Type B pancreatic cell (in vitro differentiated cells): ENCODE results near the gene GAPDHS. TPM values are rescaled to one million over a fixed set of nuclear protein-coding genes. Genes with fewer than 3 reads are reported as not detected.

Source experiments
- DNase-seq: peaks from one replicate; pipeline ENCODE4 v3.0.0; 2021; ENCODE audit warnings: mixed read lengths; ENCODE audit not compliant: unreplicated experiment; ENCODE audit errors: extremely low spot score
- H3K27ac Mint-ChIP-seq: 2 replicates; pipeline ENCODE4 v1.8.0; 2021; ENCODE audit warnings: mild to moderate bottlenecking, mixed read lengths
- H3K27me3 Mint-ChIP-seq: 2 replicates; pipeline ENCODE4 v1.8.0; 2021; ENCODE audit warnings: mixed read lengths
- H3K36me3 Mint-ChIP-seq: 2 replicates; pipeline ENCODE4 v1.8.0; 2021; ENCODE audit warnings: mixed read lengths
- H3K4me1 Mint-ChIP-seq: one replicate; pipeline ENCODE4 v1.8.0; 2021; ENCODE audit warnings: mixed read lengths; ENCODE audit not compliant: unreplicated experiment
- H3K4me3 Mint-ChIP-seq: 2 replicates; pipeline ENCODE4 v1.8.0; 2021; ENCODE audit warnings: mild to moderate bottlenecking, mixed read lengths
- H3K9me3 Mint-ChIP-seq: 2 replicates; pipeline ENCODE4 v1.8.0; 2021; ENCODE audit warnings: mixed read lengths
- CTCF ChIP-seq: fragments of 200-600 bp; sonication (generic); conservative IDR thresholded peaks from 2 replicates; pipeline ENCODE4 v1.5.0; 2021; ENCODE audit warnings: antibody characterized with exemption, mild to moderate bottlenecking
- total RNA-seq: library from RNA; stranded (reverse); gene quantifications from 2 replicates; pipeline ENCODE4 v1.2.1, GENCODE V29; 2021; ENCODE audit warnings: low replicate concordance

Gene GAPDHS
- total RNA-seq, 1 donor from 2014 or later = not detected

- Mint-ChIP-seq H3K27ac (no peak overlapping the region), H3K4me3 (no peak overlapping the region), H3K4me1 (no peaks in the 10 kb centered on the region), H3K36me3 (no peaks in the 10 kb centered on the region), H3K9me3 (no peaks in the 10 kb centered on the region), H3K27me3 (peaks cover 4% of the 10 kb centered on the region)
- DNase-seq = no peak
- no peak for TF ChIP-seq CTCF
Observed at GRCh38 chr19:35533822-35534392, 651 bp downstream of the GAPDHS start.

GRCh38 chr19:35534803-35535480, 1.7 kb downstream of the GAPDHS start:
- no peak for TF ChIP-seq CTCF
- Mint-ChIP-seq H3K27ac (no peak overlapping the region), H3K4me3 (no peak overlapping the region), H3K27me3 (peaks cover 3% of the 10 kb centered on the region), H3K4me1 (no peaks in the 10 kb centered on the region), H3K36me3 (no peaks in the 10 kb centered on the region), H3K9me3 (no peaks in the 10 kb centered on the region)
- DNase-seq = no peak

- Mint-ChIP-seq H3K4me3 (no peak overlapping the region), H3K27me3 (no peaks in the 10 kb centered on the region), H3K27ac (no peak overlapping the region), H3K36me3 (no peaks in the 10 kb centered on the region), H3K9me3 (no peaks in the 10 kb centered on the region), H3K4me1 (peaks cover 9% of the 10 kb centered on the region)
- TF ChIP-seq CTCF = no peak
- DNase-seq = no peak
Observed at GRCh38 chr19:35539314-35539713, 6.1 kb downstream of the GAPDHS start.

GRCh38 chr19:35539850-35540249, 6.6 kb downstream of the GAPDHS start:
- Mint-ChIP-seq H3K9me3 (no peaks in the 10 kb centered on the region), H3K4me1 (peaks cover 9% of the 10 kb centered on the region), H3K27ac (no peak overlapping the region), H3K27me3 (no peaks in the 10 kb centered on the region), H3K4me3 (no peak overlapping the region), H3K36me3 (no peaks in the 10 kb centered on the region)
- no peak for TF ChIP-seq CTCF
- DNase-seq = no peak

GRCh38 chr19:35540356-35540927, 7.2 kb downstream of the GAPDHS start:
- Mint-ChIP-seq H3K4me3 (no peak overlapping the region), H3K4me1 (peaks cover 9% of the 10 kb centered on the region), H3K27me3 (no peaks in the 10 kb centered on the region), H3K27ac (no peak overlapping the region), H3K36me3 (no peaks in the 10 kb centered on the region), H3K9me3 (no peaks in the 10 kb centered on the region)
- TF ChIP-seq CTCF = no peak
- DNase-seq = no peak
